Measurements from ENCODE around the gene TSR3.

- TF ChIP-seq CTCF (IDR thresholded peaks at IDR 0.05): no peak
- no peak for TF ChIP-seq FOXM1 (IDR thresholded peaks at IDR 0.05; ENCODE audit: low read depth)
- TF ChIP-seq EZH2phosphoT487 (IDR thresholded peaks at IDR 0.05; ENCODE audit: borderline replicate concordance, low read depth): no peak
- TF ChIP-seq FOXJ3 (CRISPR knock-in tag; IDR thresholded peaks at IDR 0.05): no peak
- no peak for TF ChIP-seq SIN3A (IDR thresholded peaks at IDR 0.05; ENCODE audit: borderline replicate concordance, low read depth, low read length)
- no peak for TF ChIP-seq RAD21 (IDR thresholded peaks at IDR 0.05; ENCODE audit: low read length)
- no peak for TF ChIP-seq PBX3 (IDR thresholded peaks at IDR 0.05)
These were observed 9.9 kb downstream of the TSR3 start for GRCh38 chr16:1341495-1342420.

Data from SK-N-SH (cell line).